Stimulated activated naive B cell treated with anti-CD40 and anti-IgM and Interleukin-4, amounts not matched to agents 10 μg/mL and 1 μg/mL and 100 μg/mL, for 72 hours (primary cell): ENCODE results near the gene TMEM171.

ENCODE experiments used
- ATAC-seq, 2 donors: fragments of 150-1000 bp; cut with Tn5 transposase; replicated peaks; 2 replicates each; pipeline ENCODE4 v1.10.0; 2021; ENCODE audit warnings: moderate library complexity in 1 of 2
- DNase-seq: peaks from one replicate; pipeline ENCODE4 v3.0.0; 2021
- H3K27ac Mint-ChIP-seq: one replicate; pipeline ENCODE4 v1.8.0; 2022; ENCODE audit warnings: mild to moderate bottlenecking, mixed read lengths
- H3K27me3 Mint-ChIP-seq, 2 donors: one replicate each; pipeline ENCODE4 v1.8.0; 2022; ENCODE audit warnings: mixed read lengths in 2 of 2
- H3K36me3 Mint-ChIP-seq, 2 donors: one replicate each; pipeline ENCODE4 v1.8.0; 2022; ENCODE audit warnings: mixed read lengths in 2 of 2, mild to moderate bottlenecking in 1 of 2
- H3K4me1 Mint-ChIP-seq, 2 donors: one replicate each; pipeline ENCODE4 v1.8.0; 2022; ENCODE audit warnings: mixed read lengths in 2 of 2, mild to moderate bottlenecking in 1 of 2
- H3K4me3 Mint-ChIP-seq, 2 donors: one replicate each; pipeline ENCODE4 v1.8.0; 2022; ENCODE audit warnings: mild to moderate bottlenecking in 2 of 2, mixed read lengths in 2 of 2, moderate library complexity in 1 of 2
- H3K9me3 Mint-ChIP-seq, 2 donors: one replicate each; pipeline ENCODE4 v1.8.0; 2022; ENCODE audit warnings: mixed read lengths in 2 of 2, mild to moderate bottlenecking in 1 of 2

The TMEM171 gene

DNA sequence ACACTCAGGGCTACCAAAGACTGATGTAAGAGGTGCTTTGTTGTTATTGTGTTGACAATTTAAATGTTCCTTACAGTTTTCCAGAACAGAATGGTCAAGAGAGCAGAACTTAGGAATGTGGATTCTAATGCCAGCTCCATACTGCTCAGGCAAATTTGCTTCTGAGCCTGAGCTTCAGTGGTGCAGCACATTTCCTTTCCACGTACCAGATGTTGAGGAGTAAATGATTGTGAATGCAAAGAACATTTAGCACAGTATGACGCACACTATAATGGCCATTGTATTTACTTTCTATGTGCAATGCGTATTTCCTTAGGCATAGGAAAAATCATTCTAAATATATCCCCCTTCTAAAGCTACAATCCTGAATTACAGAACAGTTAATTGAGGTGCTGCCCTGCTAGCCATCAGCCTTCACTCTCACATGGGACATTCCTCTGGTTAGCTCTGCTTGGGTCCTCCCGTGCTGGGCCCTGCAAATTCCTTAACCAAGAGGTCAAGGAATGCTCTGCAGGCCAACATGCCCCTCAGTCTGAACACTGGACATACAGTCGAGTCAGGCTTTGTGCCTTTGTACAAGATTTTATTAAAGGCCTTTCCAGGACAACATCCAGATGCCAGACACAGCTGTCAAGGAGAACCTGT lies 31.5 kb downstream of the TMEM171 start:
- no peak overlapping the region for H3K4me3 Mint-ChIP-seq
- ATAC-seq (no peak), DNase-seq (no peak)
- H3K36me3 Mint-ChIP-seq: no peaks in the 10 kb centered on the region
- H3K4me1 Mint-ChIP-seq: peaks cover 5 to 9% of the 10 kb centered on the region in 2 donors
- H3K27ac Mint-ChIP-seq: no peak overlapping the region
- H3K9me3 Mint-ChIP-seq: no peaks in the 10 kb centered on the region
- H3K27me3 Mint-ChIP-seq: peaks cover 46 to 86% of the 10 kb centered on the region in 2 donors

DNA sequence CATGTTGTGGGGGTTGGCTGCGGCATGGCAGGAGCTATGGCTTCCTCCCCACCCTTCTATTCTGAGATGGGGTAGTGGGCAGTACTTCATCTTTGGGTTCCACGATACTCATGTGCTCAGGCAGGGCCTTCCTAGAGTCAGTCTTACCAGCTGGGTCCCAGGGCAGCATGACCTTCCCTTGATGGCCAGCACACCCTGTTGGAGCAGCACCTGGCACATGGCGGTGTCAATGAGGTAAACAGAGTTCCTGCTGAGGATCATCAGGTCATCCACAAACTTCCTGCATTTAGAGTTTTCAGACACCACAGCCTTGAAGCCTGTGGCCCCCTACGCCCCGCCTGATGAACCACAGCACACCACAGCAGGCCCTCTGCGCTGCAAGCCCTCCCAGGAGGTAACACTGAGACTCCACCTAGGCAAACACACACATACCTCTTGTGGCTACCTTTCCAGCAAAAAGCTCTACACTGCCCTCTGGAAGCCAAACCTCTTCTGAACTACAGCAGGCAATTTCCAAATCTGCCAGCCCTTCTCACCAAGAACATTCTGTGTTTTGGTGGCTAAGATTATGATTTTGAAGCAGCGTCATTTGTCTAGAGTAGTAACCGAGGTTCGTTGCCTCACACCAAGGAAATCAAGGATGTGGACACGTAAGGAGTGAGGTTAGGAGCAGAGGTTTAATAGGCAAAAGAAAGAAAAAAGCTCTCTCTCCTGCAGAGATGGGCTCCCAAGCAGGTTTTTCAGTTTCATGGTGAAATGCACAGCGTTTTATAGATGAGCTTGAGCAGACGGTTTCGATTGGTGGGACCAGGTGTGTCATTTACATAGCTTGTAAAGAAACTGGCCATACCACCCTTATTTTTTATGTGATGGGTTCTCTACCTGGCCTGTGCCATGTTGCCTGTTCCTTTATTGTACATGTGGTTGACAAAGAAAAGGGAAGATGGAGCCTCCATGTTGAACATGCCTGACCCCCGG lies 32.3 kb downstream of the TMEM171 start:
- DNase-seq (no peak), ATAC-seq (no peak)
- no peaks in the 10 kb centered on the region for H3K9me3 Mint-ChIP-seq
- H3K27me3 Mint-ChIP-seq: peaks cover 52 to 86% of the 10 kb centered on the region in 2 donors
- H3K4me1 Mint-ChIP-seq: peaks cover 5 to 9% of the 10 kb centered on the region in 2 donors
- no peak overlapping the region for H3K4me3 Mint-ChIP-seq
- no peaks in the 10 kb centered on the region for H3K36me3 Mint-ChIP-seq
- H3K27ac Mint-ChIP-seq: no peak overlapping the region

DNA sequence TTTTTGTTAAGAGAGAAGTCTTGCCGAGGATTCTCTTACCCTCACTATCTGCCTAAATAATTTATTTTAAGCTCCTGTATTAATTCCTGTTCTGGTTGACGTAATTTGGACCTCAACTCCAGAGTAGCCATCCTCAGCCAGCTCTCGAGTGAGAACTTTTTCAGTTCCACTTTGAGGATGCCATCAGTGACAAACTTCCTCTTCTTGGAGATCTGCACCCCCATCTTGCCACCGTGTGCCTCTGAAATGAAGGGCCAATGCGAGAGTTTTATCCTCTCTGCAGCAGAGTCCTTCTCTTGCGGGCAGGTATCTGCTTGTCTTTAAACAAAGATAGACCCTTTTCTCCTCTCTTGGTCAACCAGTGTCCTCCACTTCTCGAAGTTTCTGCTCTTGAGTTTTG lies 33.1 kb downstream of the TMEM171 start:
- no peak for DNase-seq
- ATAC-seq: peak; percentile 76 to 84
- no peaks in the 10 kb centered on the region for H3K9me3 Mint-ChIP-seq
- no peaks in the 10 kb centered on the region for H3K36me3 Mint-ChIP-seq
- peaks cover 60 to 89% of the 10 kb centered on the region in 2 donors for H3K27me3 Mint-ChIP-seq
- H3K4me1 Mint-ChIP-seq: peaks cover 5 to 9% of the 10 kb centered on the region in 2 donors
- H3K27ac Mint-ChIP-seq: no peak overlapping the region
- H3K4me3 Mint-ChIP-seq: no peak overlapping the region

DNA sequence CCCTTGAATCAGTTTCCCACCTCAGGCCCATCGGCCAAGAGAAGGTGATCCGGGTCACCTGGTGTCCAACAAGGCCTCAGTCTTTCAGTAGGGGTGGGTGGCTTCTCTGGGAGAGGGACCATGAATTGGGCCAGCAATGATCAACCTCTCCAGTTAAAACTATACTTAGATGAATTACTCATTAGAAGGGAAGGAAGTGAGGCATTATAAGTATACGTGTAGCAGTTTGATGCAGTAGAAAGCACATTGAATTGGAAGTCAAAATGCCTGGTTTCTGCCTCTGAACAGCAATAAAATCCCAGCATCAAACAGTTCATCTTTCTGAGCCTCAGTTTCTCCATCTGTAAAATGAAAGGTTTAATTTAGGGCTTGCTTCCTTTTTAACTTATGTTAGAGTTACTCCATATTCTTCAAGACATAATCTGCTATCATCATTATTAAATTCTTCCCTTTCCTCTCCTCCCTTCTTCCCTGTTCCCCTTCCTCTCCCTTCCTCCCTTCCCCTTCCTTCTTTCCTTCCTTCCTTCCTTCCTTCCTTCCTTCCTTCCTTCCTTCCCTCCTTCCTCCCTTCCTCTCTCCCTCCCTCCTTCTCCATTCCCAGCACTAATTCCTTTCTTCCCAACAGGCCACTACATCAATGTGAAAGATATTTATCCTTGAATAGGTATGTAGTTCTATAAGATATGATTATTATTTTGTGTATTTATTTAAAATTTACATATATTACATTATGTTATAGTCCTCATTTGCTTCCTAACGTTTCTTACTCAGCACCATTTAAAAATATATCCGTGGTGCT lies 34.0 kb downstream of the TMEM171 start:
- Mint-ChIP-seq H3K9me3 (no peaks in the 10 kb centered on the region), H3K4me3 (no peak overlapping the region), H3K27ac (peak overlapping the region; percentile 47), H3K27me3 (peaks cover 64 to 90% of the 10 kb centered on the region in 2 donors), H3K4me1 (peaks cover 8 to 12% of the 10 kb centered on the region in 2 donors), H3K36me3 (no peaks in the 10 kb centered on the region)
- no peak for DNase-seq
- no peak for ATAC-seq

DNA sequence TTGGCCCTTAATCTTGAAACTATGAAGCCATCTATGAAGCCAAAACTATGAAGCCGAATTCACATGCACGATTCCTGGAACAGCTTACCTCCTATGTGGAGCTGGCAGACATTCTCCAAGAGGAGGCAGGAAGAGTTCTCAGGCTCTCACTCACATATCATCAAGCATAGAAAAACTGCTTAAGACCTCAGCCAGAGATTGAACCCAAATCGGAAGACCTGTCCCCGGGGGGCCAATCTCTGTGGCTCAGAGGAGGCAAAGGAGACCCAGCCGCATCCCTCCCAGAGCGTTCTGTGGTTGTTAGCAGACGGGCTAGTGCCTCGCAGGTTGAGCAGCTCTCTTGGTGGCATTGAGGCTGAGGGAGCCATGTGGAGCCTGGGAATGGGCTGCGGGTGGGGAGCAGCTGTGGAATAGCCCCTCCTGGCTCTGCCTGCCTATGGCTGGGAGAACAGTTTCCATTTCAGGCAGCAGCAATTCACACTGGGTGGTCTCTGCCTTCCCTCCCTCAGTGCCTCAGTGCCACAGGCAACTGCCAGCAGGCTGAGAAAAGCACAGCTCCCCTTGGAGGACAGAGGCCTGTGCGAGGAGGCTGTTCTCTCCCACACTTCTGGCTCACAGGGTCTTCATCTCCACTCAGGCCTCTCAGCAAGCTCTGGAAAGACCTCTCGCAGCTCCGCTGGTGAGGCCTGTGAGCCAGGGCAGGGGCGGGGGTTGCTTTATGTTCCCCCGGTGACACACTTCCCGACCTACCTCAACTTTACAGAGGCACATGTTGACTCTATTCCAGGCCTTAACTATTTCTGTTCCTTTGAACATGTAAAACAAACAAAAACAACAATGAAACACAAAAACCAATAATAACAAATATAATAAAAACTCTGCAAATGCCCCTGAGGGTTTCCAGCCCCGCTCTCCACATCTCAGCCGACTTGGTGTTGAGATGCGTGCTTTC lies 35.2 kb downstream of the TMEM171 start:
- ATAC-seq: no peak
- no peaks in the 10 kb centered on the region for H3K36me3 Mint-ChIP-seq
- no peak for DNase-seq
- no peak overlapping the region for H3K27ac Mint-ChIP-seq
- H3K9me3 Mint-ChIP-seq: no peaks in the 10 kb centered on the region
- no peak overlapping the region for H3K4me3 Mint-ChIP-seq
- H3K27me3 Mint-ChIP-seq: peaks cover 64 to 89% of the 10 kb centered on the region in 2 donors
- H3K4me1 Mint-ChIP-seq: peaks cover 18 to 24% of the 10 kb centered on the region in 2 donors

DNA sequence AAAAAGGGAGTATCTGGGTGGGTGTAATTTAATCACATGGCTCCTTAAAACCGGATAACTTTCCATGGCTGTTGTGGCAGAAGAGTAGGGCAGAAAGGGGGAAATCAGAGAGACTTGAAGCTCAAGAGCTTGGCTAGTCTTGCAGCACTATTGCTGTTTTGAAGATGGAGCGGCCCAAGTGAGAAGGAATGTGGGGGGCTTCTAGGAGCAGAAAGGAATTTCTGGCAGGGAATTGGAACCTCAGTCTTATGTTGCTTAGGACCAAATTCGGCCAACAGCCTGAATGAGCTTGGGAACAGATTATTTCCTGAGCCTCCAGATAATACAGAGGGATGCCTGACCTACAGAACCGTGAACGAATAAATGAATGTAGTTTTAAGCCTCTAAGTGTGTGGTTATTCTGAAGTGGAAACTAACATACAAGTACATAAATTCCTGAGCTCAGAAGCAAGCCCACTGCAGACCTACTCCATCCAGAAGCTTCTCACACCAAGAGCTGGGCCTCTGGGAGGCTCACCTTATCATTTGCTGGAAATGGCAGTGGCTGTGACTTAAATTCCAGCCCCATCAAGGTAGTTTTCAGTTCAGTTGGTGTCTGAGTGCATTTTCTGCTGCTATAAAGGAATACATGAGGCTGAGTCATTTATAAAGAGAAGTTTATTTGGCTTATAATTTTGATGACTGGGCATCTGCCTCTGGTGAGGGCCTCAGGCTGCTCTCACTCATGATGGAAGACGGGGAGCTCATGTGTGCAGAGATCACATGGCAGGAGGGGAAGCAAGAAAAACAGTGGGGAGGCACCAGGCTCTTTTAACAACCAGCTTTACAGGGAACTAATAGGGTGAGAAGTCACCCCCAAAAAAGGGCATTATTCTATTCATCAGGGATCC lies 37.3 kb downstream of the TMEM171 start:
- Mint-ChIP-seq H3K27me3 (peaks cover 53 to 76% of the 10 kb centered on the region in 2 donors), H3K4me3 (no peak overlapping the region), H3K9me3 (no peaks in the 10 kb centered on the region), H3K27ac (no peak overlapping the region), H3K36me3 (no peaks in the 10 kb centered on the region), H3K4me1 (peaks cover 21 to 33% of the 10 kb centered on the region in 2 donors)
- DNase-seq (no peak), ATAC-seq (no peak)

DNA sequence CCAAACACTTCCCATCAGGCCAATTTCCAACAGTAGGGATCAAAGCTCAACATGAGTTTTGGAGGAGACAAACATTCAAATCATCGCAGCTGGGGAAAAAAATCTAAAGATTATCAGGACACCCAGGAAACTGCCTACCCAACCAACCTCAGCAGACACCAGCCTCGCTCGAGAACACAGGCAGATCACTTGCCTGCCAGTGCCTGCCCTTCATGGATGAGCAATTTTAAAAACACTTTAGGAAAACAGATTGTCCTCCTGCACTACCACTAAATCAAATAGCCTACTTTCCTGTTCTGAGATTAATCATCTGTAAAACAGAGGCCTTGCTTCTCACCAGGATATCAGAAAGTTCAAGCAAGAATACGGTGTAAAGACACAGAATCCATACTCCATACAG lies 37.9 kb downstream of the TMEM171 start:
- Mint-ChIP-seq H3K36me3 (no peaks in the 10 kb centered on the region), H3K27me3 (peaks cover 53 to 72% of the 10 kb centered on the region in 2 donors), H3K9me3 (no peaks in the 10 kb centered on the region)

DNA sequence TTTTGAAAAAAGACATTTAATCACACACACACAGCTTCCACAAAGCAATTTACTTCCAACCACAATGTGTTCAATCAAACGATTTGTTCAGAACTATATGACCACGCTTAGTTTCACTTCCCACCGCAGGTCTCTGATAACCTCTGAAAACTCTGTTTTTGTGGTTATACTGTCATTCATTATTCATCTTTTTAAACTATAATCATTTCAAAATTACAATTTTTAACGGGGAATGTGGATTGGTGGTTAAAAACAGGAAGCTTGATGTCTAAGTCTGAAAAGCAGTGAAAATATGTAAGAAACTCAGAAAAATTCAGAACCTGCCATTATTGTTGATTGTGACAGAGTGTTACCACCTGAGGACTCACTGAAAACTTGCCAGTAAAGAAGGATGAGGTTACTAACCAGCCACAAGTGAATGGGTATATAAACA lies 39.9 kb downstream of the TMEM171 start:
- DNase-seq (peak; percentile 44), ATAC-seq (peak; percentile 97 to 99)
- Mint-ChIP-seq H3K4me3 (no peak overlapping the region), H3K36me3 (no peaks in the 10 kb centered on the region), H3K4me1 (peaks cover 15 to 24% of the 10 kb centered on the region in 2 donors), H3K27ac (no peak overlapping the region), H3K27me3 (peaks cover 55 to 68% of the 10 kb centered on the region in 2 donors), H3K9me3 (no peaks in the 10 kb centered on the region)

More for the DNA sequence above, 37.9 kb downstream of the TMEM171 start:
- ATAC-seq (no peak), DNase-seq (no peak)
- H3K4me3 Mint-ChIP-seq: no peak overlapping the region
- H3K4me1 Mint-ChIP-seq: peaks cover 21 to 33% of the 10 kb centered on the region in 2 donors
- no peak overlapping the region for H3K27ac Mint-ChIP-seq

DNA sequence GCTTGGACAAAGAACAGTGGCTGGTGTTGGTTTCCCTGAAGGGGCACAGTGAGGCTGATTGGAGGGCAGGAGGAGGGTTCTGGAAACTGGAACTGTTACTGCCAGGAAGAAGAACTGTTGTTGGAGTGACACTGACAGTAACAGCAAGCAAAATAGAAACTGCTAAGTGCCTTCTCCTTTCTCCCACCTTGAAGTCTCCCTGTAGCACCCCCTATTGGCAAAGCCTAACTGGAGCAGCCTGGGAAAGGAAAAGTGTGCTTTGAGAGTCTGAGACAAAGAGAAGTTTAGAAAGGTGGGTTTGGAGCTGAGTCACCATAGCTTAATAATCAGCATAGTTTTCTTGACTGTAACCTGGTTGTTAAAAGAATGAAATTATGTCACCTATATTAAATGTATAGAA lies 50.1 kb downstream of the TMEM171 start:
- H3K27ac Mint-ChIP-seq: no peak overlapping the region
- H3K4me3 Mint-ChIP-seq: no peak overlapping the region
- peaks cover 3 to 11% of the 10 kb centered on the region in 2 donors for H3K4me1 Mint-ChIP-seq
- H3K9me3 Mint-ChIP-seq: peaks cover 0 to 6% of the 10 kb centered on the region in 2 donors
- no peak for DNase-seq
- no peak for ATAC-seq
- H3K36me3 Mint-ChIP-seq: no peaks in the 10 kb centered on the region
- H3K27me3 Mint-ChIP-seq: peaks cover 64 to 85% of the 10 kb centered on the region in 2 donors

DNA sequence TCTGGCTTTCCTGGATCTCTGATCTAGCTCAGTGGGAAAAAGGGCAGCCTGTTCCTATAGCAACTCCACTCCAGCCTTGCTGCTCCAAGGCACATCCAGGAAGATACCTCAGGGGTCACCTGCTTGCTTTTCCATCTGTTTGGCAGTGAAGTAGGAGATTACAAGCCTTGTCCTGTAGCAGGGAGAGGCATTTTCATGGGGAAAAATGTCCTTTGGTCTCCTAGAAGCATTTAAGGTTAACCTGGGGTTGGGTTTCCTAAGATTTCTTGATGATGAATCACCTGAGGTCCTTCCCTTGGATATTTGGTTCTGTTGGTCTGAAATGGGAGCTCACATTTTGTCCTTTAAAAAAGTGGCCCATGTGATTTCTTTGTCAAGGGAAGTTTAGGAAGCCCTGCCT lies 51.1 kb downstream of the TMEM171 start:
- Mint-ChIP-seq H3K27me3 (peaks cover 59 to 87% of the 10 kb centered on the region in 2 donors), H3K4me3 (no peak overlapping the region), H3K27ac (no peak overlapping the region), H3K4me1 (peaks cover 3 to 11% of the 10 kb centered on the region in 2 donors), H3K36me3 (no peaks in the 10 kb centered on the region), H3K9me3 (peaks cover 0 to 6% of the 10 kb centered on the region in 2 donors)
- DNase-seq: no peak
- ATAC-seq: no peak

DNA sequence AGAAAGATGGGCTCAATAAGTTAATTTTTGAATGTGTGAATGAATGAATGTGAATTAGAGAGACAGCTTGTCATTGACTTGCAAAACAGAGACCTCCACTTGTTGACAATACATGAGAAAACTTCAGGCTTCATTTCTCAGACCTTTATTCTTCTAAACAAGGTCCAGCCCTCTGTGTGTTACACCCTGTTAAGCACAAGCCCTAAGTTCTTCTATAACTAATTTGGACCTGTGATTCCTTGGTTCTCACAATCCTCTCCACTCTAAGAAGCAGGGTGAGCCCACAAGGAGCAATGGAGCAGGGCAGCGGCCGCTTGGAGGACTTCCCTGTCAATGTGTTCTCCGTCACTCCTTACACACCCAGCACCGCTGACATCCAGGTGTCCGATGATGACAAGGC lies 52.6 kb downstream of the TMEM171 start, which contains the start of gene TMEM174:
TMEM174 (plus strand) TSS at position 243 of the 400 bp plus-strand sequence; CDS start at position 294, 51 bp downstream.
- no peaks in the 10 kb centered on the region for H3K36me3 Mint-ChIP-seq
- H3K27me3 Mint-ChIP-seq: peaks cover 45 to 89% of the 10 kb centered on the region in 2 donors
- peak within 1 kb of the TSS; percentile 2 for H3K27ac Mint-ChIP-seq
- peaks cover 0 to 6% of the 10 kb centered on the region in 2 donors for H3K9me3 Mint-ChIP-seq
- H3K4me3 Mint-ChIP-seq: no peak within 1 kb of the TSS
- peaks cover 3 to 11% of the 10 kb centered on the region in 2 donors for H3K4me1 Mint-ChIP-seq
- DNase-seq: no peak
- no peak for ATAC-seq

DNA sequence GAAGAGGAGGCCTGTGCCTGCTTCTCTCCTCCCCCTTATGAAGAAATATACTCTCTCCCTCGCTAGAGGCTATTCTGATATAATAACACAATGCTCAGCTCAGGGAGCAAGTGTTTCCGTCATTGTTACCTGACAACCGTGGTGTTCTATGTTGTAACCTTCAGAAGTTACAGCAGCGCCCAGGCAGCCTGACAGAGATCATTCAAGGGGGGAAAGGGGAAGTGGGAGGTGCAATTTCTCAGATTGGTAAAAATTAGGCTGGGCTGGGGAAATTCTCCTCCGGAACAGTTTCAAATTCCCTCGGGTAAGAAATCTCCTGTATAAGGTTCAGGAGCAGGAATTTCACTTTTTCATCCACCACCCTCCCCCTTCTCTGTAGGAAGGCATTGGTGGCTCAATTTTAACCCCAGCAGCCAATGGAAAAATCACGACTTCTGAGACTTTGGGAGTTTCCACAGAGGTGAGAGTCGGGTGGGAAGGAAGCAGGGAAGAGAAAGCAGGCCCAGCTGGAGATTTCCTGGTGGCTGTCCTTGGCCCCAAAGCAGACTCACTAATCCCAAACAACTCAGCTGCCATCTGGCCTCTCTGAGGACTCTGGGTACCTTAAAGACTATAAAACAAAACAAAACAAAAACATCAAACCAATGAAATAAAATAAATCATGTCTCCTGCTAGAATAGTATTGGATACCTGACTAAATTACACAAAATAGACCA lies 53.9 kb downstream of the TMEM171 start:
- Mint-ChIP-seq H3K4me1 (peaks cover 3 to 11% of the 10 kb centered on the region in 2 donors), H3K9me3 (peaks cover 0 to 5% of the 10 kb centered on the region in 2 donors), H3K4me3 (no peak overlapping the region), H3K27ac (peak overlapping the region; percentile 2), H3K27me3 (peaks cover 48 to 89% of the 10 kb centered on the region in 2 donors), H3K36me3 (no peaks in the 10 kb centered on the region)
- peak; percentile 67 to 73 for ATAC-seq
- DNase-seq: no peak
